SK-N-SH (cell line): ENCODE data around the gene GDF2. TPM values are rescaled to one million over a fixed set of nuclear protein-coding genes. Genes with fewer than 3 reads are reported as not detected.

Experiments
- CTCF ChIA-PET: fragments of 300-600, 350-600 bp; formaldehyde crosslinking; extraction: SDS; loops from one replicate; lab custom pipeline; 2021; lab: Yijun Ruan, JAX
- POLR2A ChIA-PET: fragments of 350-600 bp; sonication (Branson Sonifier 250); formaldehyde crosslinking; extraction: SDS; loops from one replicate; lab custom pipeline; 2020; ENCODE audit warnings: antibody characterized with exemption, inconsistent platforms; lab: Yijun Ruan, JAX
- DNase-seq: peaks from one replicate; pipeline ENCODE4 v3.0.0; 2012
- H2AFZ ChIP-seq: fragments of 200-600 bp; sonication (generic); 2 replicates; pipeline ENCODE4 v1.8.1; 2016; ENCODE audit warnings: antibody characterized with exemption, mild to moderate bottlenecking, low read depth
- H3F3A ChIP-seq: fragments of 200-600 bp; sonication (generic); replicated peaks from 2 replicates; pipeline ENCODE3; 2016; ENCODE audit warnings: antibody characterized with exemption, mild to moderate bottlenecking; ENCODE audit not compliant: insufficient read depth
- H3K27ac ChIP-seq, 2 experiments: fragments of 200-500 bp in 1 of 2; fragments of 200-600 bp in 1 of 2; sonication (Bioruptor generic) in 1 of 2; sonication (generic), shearing (Covaris generic) in 1 of 2; 2 replicates each; pipeline versions ENCODE4 v1.5.1 to v1.6.1; 2014 to 2016; ENCODE audit warnings: low read depth in 2 of 2, inconsistent platforms in 1 of 2, low read length in 1 of 2, mild to moderate bottlenecking in 1 of 2, mixed read lengths in 1 of 2
- H3K27me3 ChIP-seq: fragments of 200-600 bp; sonication (generic), shearing (Covaris generic); 2 replicates; pipeline ENCODE4 v1.6.1; 2016; ENCODE audit warnings: mixed run types; ENCODE audit not compliant: insufficient read depth
- H3K36me3 ChIP-seq, 2 experiments: fragments of 200-500 bp in 1 of 2; fragments of 200-600 bp in 1 of 2; sonication (Bioruptor generic) in 1 of 2; sonication (generic) in 1 of 2; replicated peaks in 1 of 2; 2 replicates each; pipeline versions ENCODE3 to v1.5.1; 2014 to 2016; ENCODE audit warnings: low read length in 1 of 2, mild to moderate bottlenecking in 1 of 2; ENCODE audit not compliant: insufficient read depth in 2 of 2, control insufficient read depth in 1 of 2
- H3K4me1 ChIP-seq, 2 experiments: fragments of 200-500 bp in 1 of 2; fragments of 200-600 bp in 1 of 2; sonication (Bioruptor generic) in 1 of 2; sonication (generic), shearing (Covaris generic) in 1 of 2; 2 replicates each; pipeline versions ENCODE4 v1.5.1 to v1.6.1; 2014 to 2016; ENCODE audit warnings: low read depth in 1 of 2, low read length in 1 of 2, mixed run types in 1 of 2; ENCODE audit not compliant: insufficient read depth in 2 of 2, control insufficient read depth in 1 of 2
- H3K4me2 ChIP-seq: fragments of 200-600 bp; sonication (generic), shearing (Covaris generic); 2 replicates; pipeline ENCODE4 v1.6.1; 2017; ENCODE audit warnings: mixed run types
- H3K4me3 ChIP-seq, 2 experiments: fragments of 200-500 bp in 1 of 2; fragments of 200-600 bp in 1 of 2; sonication (Bioruptor generic) in 1 of 2; sonication (generic), shearing (Covaris generic) in 1 of 2; 2 replicates each; pipeline versions ENCODE4 v1.5.1 to v1.8.1; 2014 to 2016; ENCODE audit warnings: low read depth in 2 of 2, inconsistent platforms in 1 of 2, low read length in 1 of 2, mild to moderate bottlenecking in 1 of 2, mixed read lengths in 1 of 2, moderate library complexity in 1 of 2
- H3K79me2 ChIP-seq: fragments of 200-600 bp; sonication (generic); 2 replicates; pipeline ENCODE4 v1.8.1; 2017; ENCODE audit warnings: mild to moderate bottlenecking; ENCODE audit not compliant: insufficient read depth
- H3K9ac ChIP-seq: fragments of 200-600 bp; sonication (generic); 2 replicates; pipeline ENCODE4 v1.6.1; 2017; ENCODE audit warnings: mixed run types
- H3K9me2 ChIP-seq: fragments of 200-600 bp; sonication (generic); 2 replicates; pipeline ENCODE4 v1.6.1; 2017; ENCODE audit warnings: mixed run types
- H3K9me3 ChIP-seq: fragments of 200-600 bp; sonication (generic); 2 replicates; pipeline ENCODE4 v1.6.1; 2017; ENCODE audit warnings: mixed run types, mild to moderate bottlenecking, moderate library complexity
- H4K20me1 ChIP-seq: fragments of 200-600 bp; sonication (generic); 2 replicates; pipeline ENCODE4 v1.6.1; 2017; ENCODE audit warnings: mild to moderate bottlenecking, mixed run types; ENCODE audit not compliant: insufficient read depth
- CHD2 ChIP-seq: fragments of 150-350 bp; IDR thresholded peaks from 2 replicates; pipeline ENCODE4 v1.6.1; 2018; ENCODE audit warnings: low read length; ENCODE audit not compliant: partially characterized antibody
- ELF1 ChIP-seq: IDR thresholded peaks from 2 replicates; pipeline ENCODE4 v1.4.0; 2012
- MEF2A ChIP-seq: IDR thresholded peaks from 2 replicates; pipeline ENCODE4 v1.4.0; 2012; ENCODE audit warnings: low read depth, borderline replicate concordance
- NFIC ChIP-seq: IDR thresholded peaks from 2 replicates; pipeline ENCODE4 v1.4.0; 2012; ENCODE audit warnings: borderline replicate concordance
- SIN3A ChIP-seq: IDR thresholded peaks from 2 replicates; pipeline ENCODE4 v1.6.1; 2012; ENCODE audit warnings: low read depth, mild to moderate bottlenecking, low read length, moderate library complexity, borderline replicate concordance
- SMC3 ChIP-seq: IDR thresholded peaks from 2 replicates; pipeline ENCODE4 v1.6.1; 2012; ENCODE audit warnings: low read depth, low read length, improper control_type of control experiment
- YY1 ChIP-seq: IDR thresholded peaks from 2 replicates; pipeline ENCODE4 v1.4.0; 2012; ENCODE audit warnings: low read depth, mild to moderate bottlenecking
- WGBS: methylation state at CpG from one replicate; pipeline ENCODE4 v1.1.6; 2017; ENCODE audit warnings: low lambda C conversion rate; 5-methylcytosine and 5-hydroxymethylcytosine counted together
- polyA plus RNA-seq, 3 experiments: library from polyadenylated mRNA; depleted of rRNA; stranded (reverse); fragments of >200 nt; gene quantifications; 2 replicates each; pipeline ENCODE4 v1.2.3, GENCODE V29; 2012
- TF ChIP-seq, protein P1 (sequence below): IDR thresholded peaks from 2 replicates; pipeline ENCODE4 v1.4.0; 2012; ENCODE audit warnings: low read depth
- TF ChIP-seq, protein P2 (sequence below): IDR thresholded peaks from 2 replicates; pipeline ENCODE4 v1.6.1; 2012; ENCODE audit warnings: mild to moderate bottlenecking, low read depth, low read length, moderate library complexity

GDF2 gene
- polyA plus RNA-seq, 1 of the 3 experiments (the other 2 are of a cell fraction) = not detected

DNA sequence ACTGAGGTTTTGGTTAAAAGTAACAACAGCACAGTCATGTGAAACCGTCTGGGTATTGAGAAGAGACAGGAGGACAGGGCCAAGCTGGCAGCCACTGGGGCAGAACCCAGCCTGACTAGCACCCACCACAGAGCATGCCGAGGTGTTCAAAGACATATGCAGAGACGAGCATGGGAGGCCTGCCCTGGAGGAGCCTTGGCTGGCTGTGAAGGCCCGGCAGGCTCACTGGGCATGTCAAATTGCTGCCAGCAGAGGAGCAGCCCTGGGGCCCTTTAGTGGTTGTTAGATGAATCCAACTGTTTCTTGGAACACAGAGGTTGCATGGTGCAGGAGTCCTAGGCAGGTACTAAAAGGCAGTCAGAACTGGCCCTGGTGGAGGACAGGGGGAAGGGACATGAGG, 5.0 kb upstream of the GDF2 start:
- H3K36me3 ChIP-seq = no peaks in the 10 kb centered on the region
- no peak overlapping the region for H3K4me2 ChIP-seq
- TF ChIP-seq SMC3 = no peak
- TF ChIP-seq CHD2 = no peak
- no peak for TF ChIP-seq ELF1
- TF ChIP-seq, all 33 proteins: peak for 0
- POLR2A ChIA-PET = no interaction called here
- H3K4me3 ChIP-seq = no peak overlapping the region
- no peaks in the 10 kb centered on the region for H4K20me1 ChIP-seq
- H3F3A ChIP-seq = no peaks in the 10 kb centered on the region
- 24% methylated on average over 4 of the region's 4 CpGs for WGBS
- H3K9me3 ChIP-seq = no peaks in the 10 kb centered on the region
- no peak overlapping the region for H2AFZ ChIP-seq
- no peaks in the 10 kb centered on the region for H3K27me3 ChIP-seq
- peaks cover 0 to 6% of the 10 kb centered on the region in 2 experiments; a peak in 1 of 4 replicates for H3K4me1 ChIP-seq
- H3K79me2 ChIP-seq = no peaks in the 10 kb centered on the region
- DNase-seq = no peak
- CTCF ChIA-PET = interaction anchor here (1.4 to 3.3 kb wide), 2 partner anchors 23 to 293 kb away, joined by 4 to 18 read pairs; no protein-coding TSS in a partner anchor
- no peak overlapping the region for H3K27ac ChIP-seq
- no peaks in the 10 kb centered on the region for H3K9me2 ChIP-seq
- no peak overlapping the region for H3K9ac ChIP-seq

DNA sequence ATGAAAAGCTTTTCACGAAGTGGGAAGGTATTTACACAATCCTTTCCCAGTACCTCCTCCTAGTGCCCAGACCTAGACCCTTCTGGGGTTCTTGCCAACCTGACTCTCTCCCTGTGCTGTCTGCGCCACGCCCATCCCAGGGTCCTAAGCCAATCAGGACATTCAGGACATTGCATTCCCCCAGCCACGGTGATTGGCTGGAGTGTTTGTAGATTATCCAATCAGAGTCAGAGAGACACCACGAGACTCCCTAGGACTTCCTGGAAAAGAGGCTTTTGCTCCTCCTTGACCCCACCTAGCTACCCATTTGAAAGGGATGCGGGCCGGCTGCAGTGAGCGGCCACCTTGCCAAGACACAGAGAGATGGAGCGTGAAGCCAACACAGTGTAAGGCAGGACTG, 3.5 kb upstream of the GDF2 start:
- H3K4me2 ChIP-seq = no peak overlapping the region
- TF ChIP-seq SIN3A = no peak
- TF ChIP-seq, protein P1, sequence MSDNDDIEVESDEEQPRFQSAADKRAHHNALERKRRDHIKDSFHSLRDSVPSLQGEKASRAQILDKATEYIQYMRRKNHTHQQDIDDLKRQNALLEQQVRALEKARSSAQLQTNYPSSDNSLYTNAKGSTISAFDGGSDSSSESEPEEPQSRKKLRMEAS = no peak
- no peak for TF ChIP-seq MEF2A
- TF ChIP-seq, protein P2, sequence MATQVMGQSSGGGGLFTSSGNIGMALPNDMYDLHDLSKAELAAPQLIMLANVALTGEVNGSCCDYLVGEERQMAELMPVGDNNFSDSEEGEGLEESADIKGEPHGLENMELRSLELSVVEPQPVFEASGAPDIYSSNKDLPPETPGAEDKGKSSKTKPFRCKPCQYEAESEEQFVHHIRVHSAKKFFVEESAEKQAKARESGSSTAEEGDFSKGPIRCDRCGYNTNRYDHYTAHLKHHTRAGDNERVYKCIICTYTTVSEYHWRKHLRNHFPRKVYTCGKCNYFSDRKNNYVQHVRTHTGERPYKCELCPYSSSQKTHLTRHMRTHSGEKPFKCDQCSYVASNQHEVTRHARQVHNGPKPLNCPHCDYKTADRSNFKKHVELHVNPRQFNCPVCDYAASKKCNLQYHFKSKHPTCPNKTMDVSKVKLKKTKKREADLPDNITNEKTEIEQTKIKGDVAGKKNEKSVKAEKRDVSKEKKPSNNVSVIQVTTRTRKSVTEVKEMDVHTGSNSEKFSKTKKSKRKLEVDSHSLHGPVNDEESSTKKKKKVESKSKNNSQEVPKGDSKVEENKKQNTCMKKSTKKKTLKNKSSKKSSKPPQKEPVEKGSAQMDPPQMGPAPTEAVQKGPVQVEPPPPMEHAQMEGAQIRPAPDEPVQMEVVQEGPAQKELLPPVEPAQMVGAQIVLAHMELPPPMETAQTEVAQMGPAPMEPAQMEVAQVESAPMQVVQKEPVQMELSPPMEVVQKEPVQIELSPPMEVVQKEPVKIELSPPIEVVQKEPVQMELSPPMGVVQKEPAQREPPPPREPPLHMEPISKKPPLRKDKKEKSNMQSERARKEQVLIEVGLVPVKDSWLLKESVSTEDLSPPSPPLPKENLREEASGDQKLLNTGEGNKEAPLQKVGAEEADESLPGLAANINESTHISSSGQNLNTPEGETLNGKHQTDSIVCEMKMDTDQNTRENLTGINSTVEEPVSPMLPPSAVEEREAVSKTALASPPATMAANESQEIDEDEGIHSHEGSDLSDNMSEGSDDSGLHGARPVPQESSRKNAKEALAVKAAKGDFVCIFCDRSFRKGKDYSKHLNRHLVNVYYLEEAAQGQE = no peak
- no peak for TF ChIP-seq NFIC
- no peak for TF ChIP-seq YY1
- no peaks in the 10 kb centered on the region for H3K36me3 ChIP-seq
- no peak overlapping the region for H2AFZ ChIP-seq
- ChIA-PET POLR2A (no interaction called here), CTCF (interaction anchor here (1.1 to 3.3 kb wide), 3 partner anchors 10 to 294 kb away, joined by 4 to 18 read pairs (median 5); no protein-coding TSS in a partner anchor)
- H3K4me3 ChIP-seq = no peak overlapping the region
- no peaks in the 10 kb centered on the region for H3K9me2 ChIP-seq
- 57% methylated on average over 9 of the region's 9 CpGs for WGBS
- no peak overlapping the region for H3K27ac ChIP-seq
- H3F3A ChIP-seq = no peaks in the 10 kb centered on the region
- H3K4me1 ChIP-seq = peaks cover 0 to 12% of the 10 kb centered on the region in 2 experiments; a peak in 1 of 4 replicates
- no peaks in the 10 kb centered on the region for H4K20me1 ChIP-seq
- H3K79me2 ChIP-seq = no peaks in the 10 kb centered on the region
- no peaks in the 10 kb centered on the region for H3K9me3 ChIP-seq
- H3K27me3 ChIP-seq = peaks cover 6% of the 10 kb centered on the region; the same call in 1 of the 2 replicates
- H3K9ac ChIP-seq = no peak overlapping the region
- no peak for DNase-seq
